Inferior parietal cortex (tissue), 1 donor: ENCODE measurements around the gene C3orf20.

Experiments
- DNase-seq: peaks from one replicate; pipeline ENCODE4 v3.0.0-alpha.2; 2016; ENCODE audit errors: extremely low spot score

Gene C3orf20

GRCh38 chr3:14758959-14759358 is 84.0 kb downstream of the C3orf20 start:
- no peak for DNase-seq

GRCh38 chr3:14760185-14760584 is 85.2 kb downstream of the C3orf20 start:
- DNase-seq, result no peak

- DNase-seq, result no peak
Observed at GRCh38 chr3:14761121-14761672, 86.3 kb downstream of the C3orf20 start.

GRCh38 chr3:14761866-14762265 is 86.9 kb downstream of the C3orf20 start:
- no peak for DNase-seq

- DNase-seq, result no peak
Observed at GRCh38 chr3:14762701-14763100, 87.8 kb downstream of the C3orf20 start.

GRCh38 chr3:14764331-14765059 is 89.6 kb downstream of the C3orf20 start:
- DNase-seq, result no peak

- DNase-seq, result no peak
Observed at GRCh38 chr3:14765060-14765400, 90.1 kb downstream of the C3orf20 start.

- no peak for DNase-seq
Observed at GRCh38 chr3:14765576-14766427, 90.9 kb downstream of the C3orf20 start.

GRCh38 chr3:14766428-14767244 is 91.7 kb downstream of the C3orf20 start:
- no peak for DNase-seq

GRCh38 chr3:14767245-14768051 is 92.5 kb downstream of the C3orf20 start:
- DNase-seq, result no peak

GRCh38 chr3:14768182-14768790 is 93.3 kb downstream of the C3orf20 start:
- no peak for DNase-seq

- no peak for DNase-seq
Observed at GRCh38 chr3:14768881-14769280, 93.9 kb downstream of the C3orf20 start.

GRCh38 chr3:14769544-14770325 is 94.8 kb downstream of the C3orf20 start:
- DNase-seq, result no peak

GRCh38 chr3:14770591-14770990 is 95.7 kb downstream of the C3orf20 start:
- DNase-seq, result no peak

GRCh38 chr3:14771593-14772497 is 96.9 kb downstream of the C3orf20 start:
- no peak for DNase-seq

- DNase-seq, result no peak
Observed at GRCh38 chr3:14772533-14773138, 97.7 kb downstream of the C3orf20 start.

GRCh38 chr3:14773281-14773680 is 98.3 kb downstream of the C3orf20 start:
- DNase-seq, result no peak

GRCh38 chr3:14773691-14774128 is 98.8 kb downstream of the C3orf20 start:
- no peak for DNase-seq
